Esophagus squamous epithelium (tissue), 4 donors: ENCODE measurements around the gene RAPGEF1.

Experiments used
- CTCF ChIP-seq, 6 experiments: fragments of 450-650 bp in 4 of 6; fragments of 200-600 bp in 2 of 6; sonication (generic) in 2 of 6; IDR thresholded peaks; one replicate each; pipeline ENCODE4 v1.5.1; 2016 to 2019; ENCODE audit warnings: antibody characterized with exemption in 6 of 6, mild to moderate bottlenecking in 4 of 6, moderate library complexity in 4 of 6
- POLR2A ChIP-seq, 4 donors: fragments of 450-650 bp; IDR thresholded peaks; one replicate each; pipeline ENCODE4 v1.6.1; 2017; ENCODE audit warnings: antibody characterized with exemption in 4 of 4, mild to moderate bottlenecking in 4 of 4, moderate library complexity in 3 of 4

DNA sequence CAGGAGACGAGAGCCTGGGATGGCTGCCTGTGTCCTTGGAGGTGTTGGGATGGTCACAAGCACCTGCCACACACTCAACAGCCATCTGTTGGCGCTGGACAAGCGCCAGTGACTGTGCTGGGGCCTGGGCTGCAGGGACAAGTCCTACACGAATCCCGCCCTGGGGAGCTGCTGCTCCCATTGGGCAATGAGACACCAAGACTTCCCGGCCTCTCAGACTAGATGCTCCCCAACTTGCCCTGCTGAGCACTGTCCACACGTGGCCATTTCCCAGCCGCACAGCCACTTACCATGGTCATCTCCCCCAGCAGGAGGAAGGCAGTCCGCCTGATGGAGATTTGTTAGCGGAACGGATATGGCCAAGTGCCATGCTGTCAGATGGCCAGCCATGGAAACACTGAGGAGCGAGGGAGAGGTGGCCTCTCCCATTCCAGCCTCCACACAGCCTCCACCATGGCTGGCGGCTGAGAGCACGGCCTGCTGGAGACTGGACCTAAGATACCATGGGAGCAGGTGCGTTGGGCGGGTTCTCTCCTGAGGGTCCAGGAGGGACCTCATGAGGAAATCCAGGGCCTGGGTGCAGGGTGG lies 150.7 kb downstream of the RAPGEF1 start:
- TF ChIP-seq POLR2A (IDR thresholded peaks at IDR 0.05): no peak
- no peak for TF ChIP-seq CTCF (IDR thresholded peaks at IDR 0.05)
